GM23248 (cell line): ENCODE measurements around the gene HOXA11. TPM values are rescaled to one million over a fixed set of nuclear protein-coding genes. Genes with fewer than 3 reads are reported as not detected.

Experiments used
- DNase-seq: peaks from one replicate; pipeline ENCODE4 v3.0.0-alpha.2; 2015
- H2AFZ ChIP-seq: fragments of 200-600 bp; sonication (generic); 2 replicates; pipeline ENCODE4 v1.6.1; 2016; ENCODE audit warnings: antibody characterized with exemption
- H3F3A ChIP-seq: fragments of 200-600 bp; sonication (generic); 2 replicates; pipeline ENCODE4 v1.6.1; 2016; ENCODE audit warnings: mild to moderate bottlenecking, antibody characterized with exemption, mixed run types; ENCODE audit not compliant: insufficient read depth
- H3K27ac ChIP-seq: fragments of 200-600 bp; sonication (generic); 2 replicates; pipeline ENCODE4 v1.5.1; 2016; ENCODE audit warnings: mild to moderate bottlenecking
- H3K27me3 ChIP-seq: fragments of 200-600 bp; sonication (generic); replicated peaks from 2 replicates; pipeline ENCODE4 v1.6.1; 2016; ENCODE audit warnings: mild to moderate bottlenecking; ENCODE audit not compliant: insufficient read depth
- H3K36me3 ChIP-seq: fragments of 200-600 bp; sonication (generic); 2 replicates; pipeline ENCODE4 v1.6.1; 2016; ENCODE audit warnings: low read depth, mild to moderate bottlenecking
- H3K4me1 ChIP-seq: fragments of 200-600 bp; sonication (generic); 2 replicates; pipeline ENCODE4 v1.6.1; 2016; ENCODE audit warnings: mild to moderate bottlenecking; ENCODE audit not compliant: insufficient read depth
- H3K4me2 ChIP-seq: fragments of 200-600 bp; sonication (generic); one replicate; pipeline ENCODE4 v1.6.1; 2016; ENCODE audit warnings: mild to moderate bottlenecking; ENCODE audit not compliant: unreplicated experiment
- H3K4me3 ChIP-seq: fragments of 200-600 bp; sonication (generic); 2 replicates; pipeline ENCODE4 v1.5.1; 2016; ENCODE audit warnings: mild to moderate bottlenecking
- H3K79me2 ChIP-seq: fragments of 200-600 bp; sonication (generic); 2 replicates; pipeline ENCODE4 v1.6.1; 2016; ENCODE audit warnings: mild to moderate bottlenecking; ENCODE audit not compliant: insufficient read depth
- H3K9ac ChIP-seq: fragments of 200-600 bp; sonication (generic); 2 replicates; pipeline ENCODE4 v1.6.1; 2016; ENCODE audit warnings: mild to moderate bottlenecking
- H3K9me2 ChIP-seq: fragments of 200-600 bp; sonication (generic); 2 replicates; pipeline ENCODE4 v1.6.1; 2016; ENCODE audit warnings: mixed run types, mild to moderate bottlenecking, moderate library complexity; ENCODE audit not compliant: insufficient read depth
- H3K9me3 ChIP-seq: fragments of 200-600 bp; sonication (generic); one replicate; pipeline ENCODE4 v1.6.1; 2017; ENCODE audit warnings: low read depth
- H4K20me1 ChIP-seq: fragments of 200-600 bp; sonication (generic); 2 replicates; pipeline ENCODE4 v1.6.0; 2016; ENCODE audit not compliant: insufficient read depth
- EZH2 ChIP-seq: fragments of 200-600 bp; sonication (generic); IDR thresholded peaks from 2 replicates; pipeline ENCODE4 v1.6.1; 2018; ENCODE audit warnings: antibody characterized with exemption, mild to moderate bottlenecking; ENCODE audit not compliant: insufficient read depth, poor library complexity, severe bottlenecking
- EZH2phosphoT487 ChIP-seq: fragments of 200-600 bp; sonication (generic); IDR thresholded peaks from 2 replicates; pipeline ENCODE4 v1.6.1; 2018; ENCODE audit warnings: antibody characterized with exemption, moderate library complexity, mild to moderate bottlenecking, low read depth; ENCODE audit not compliant: insufficient read depth
- WGBS, 2 experiments: methylation state at CpG; one replicate each; pipeline ENCODE4 v1.1.6; 2015 to 2017; ENCODE audit warnings: low lambda C conversion rate in 2 of 2, low coverage in 1 of 2; ENCODE audit errors: missing lambda C conversion rate in 2 of 2; 5-methylcytosine and 5-hydroxymethylcytosine counted together
- in situ Hi-C: fragments of 300-500 bp; cut with MboI; formaldehyde crosslinking; loops from 2 replicates; pipeline ENCODE4 v1.15.0; 2020
- polyA plus RNA-seq: library from polyadenylated mRNA; unstranded; fragments of >200 nt; fragmentation: Nextera tagmentation; extraction: Ambion mirVana; gene quantifications from 2 replicates; pipeline ENCODE4 v1.2.1, GENCODE V29; 2016
- total RNA-seq: library from RNA; depleted of rRNA; stranded (reverse); fragments of >200 nt; shearing (Covaris generic); gene quantifications from 2 replicates; pipeline ENCODE4 v1.2.3, GENCODE V29; 2014

HOXA11 gene
- total and polyA plus RNA-seq, 2 experiments from 2014 or later: 8.0 to 8.3 TPM

- H3K9me2 ChIP-seq: no peaks in the 10 kb centered on the region
- peaks cover 84% of the 10 kb centered on the region for H3K79me2 ChIP-seq
- peak overlapping the region; percentile 100 for H3K4me2 ChIP-seq
- H3K36me3 ChIP-seq: peaks cover 10% of the 10 kb centered on the region; the same call in 1 of the 2 replicates
- peaks cover 7% of the 10 kb centered on the region for H3K4me1 ChIP-seq
- TF ChIP-seq EZH2phosphoT487 (no peak), EZH2 (no peak)
- H3K27ac ChIP-seq: peak overlapping the region; percentile 99
- peak overlapping the region; percentile 75 for H2AFZ ChIP-seq
- no peaks in the 10 kb centered on the region for H3K9me3 ChIP-seq
- 0 to 1% methylated on average over 40 to 44 of the region's 47 CpGs for WGBS, 2 experiments
- in situ Hi-C loops: loop anchor here (10.0 kb wide), 1 partner anchor 970 kb away; no protein-coding TSS in a partner anchor
- peaks cover 19% of the 10 kb centered on the region for H3F3A ChIP-seq
- no peaks in the 10 kb centered on the region for H3K27me3 ChIP-seq
- H4K20me1 ChIP-seq: no peaks in the 10 kb centered on the region
- H3K4me3 ChIP-seq: peak overlapping the region; percentile 83
- peak overlapping the region; percentile 98 for H3K9ac ChIP-seq
- peak; percentile 73 for DNase-seq
Observed at GRCh38 chr7:27164367-27165088, 20.5 kb downstream of the HOXA11 start.

- WGBS, 2 experiments: 0 to 1% methylated on average over 12 of the region's 12 CpGs
- Histone ChIP-seq H3K79me2 (peaks cover 79% of the 10 kb centered on the region), H3K9ac (peak overlapping the region; percentile 98), H3F3A (peaks cover 19% of the 10 kb centered on the region), H3K36me3 (peaks cover 10% of the 10 kb centered on the region; the same call in 1 of the 2 replicates), H4K20me1 (no peaks in the 10 kb centered on the region), H3K4me1 (peaks cover 7% of the 10 kb centered on the region), H3K9me3 (no peaks in the 10 kb centered on the region), H3K27ac (peak overlapping the region; percentile 99), H3K4me3 (peak overlapping the region; percentile 83), H3K27me3 (no peaks in the 10 kb centered on the region), H3K4me2 (peak overlapping the region; percentile 100), H3K9me2 (no peaks in the 10 kb centered on the region), H2AFZ (no peak overlapping the region)
- TF ChIP-seq EZH2phosphoT487 (no peak), EZH2 (no peak)
- in situ Hi-C loops: loop anchor here (10.0 kb wide), 1 partner anchor 969 kb away; no protein-coding TSS in a partner anchor
- DNase-seq: peak; percentile 39
Observed at GRCh38 chr7:27164045-27164366, 21.0 kb downstream of the HOXA11 start.

- Histone ChIP-seq H3F3A (peaks cover 19% of the 10 kb centered on the region), H3K4me3 (peak overlapping the region; percentile 83), H3K9me3 (no peaks in the 10 kb centered on the region), H4K20me1 (no peaks in the 10 kb centered on the region), H3K79me2 (peaks cover 74% of the 10 kb centered on the region), H2AFZ (no peak overlapping the region), H3K27ac (peak overlapping the region; percentile 99), H3K9me2 (no peaks in the 10 kb centered on the region), H3K4me1 (peaks cover 7% of the 10 kb centered on the region), H3K36me3 (peaks cover 10% of the 10 kb centered on the region; the same call in 1 of the 2 replicates), H3K27me3 (no peaks in the 10 kb centered on the region), H3K4me2 (peak overlapping the region; percentile 100), H3K9ac (peak overlapping the region; percentile 98)
- WGBS, 2 experiments: 1 to 4% methylated on average over 23 to 24 of the region's 24 CpGs
- TF ChIP-seq EZH2 (no peak), EZH2phosphoT487 (no peak)
- in situ Hi-C loops: loop anchor here (10.0 kb wide), 1 partner anchor 969 kb away; no protein-coding TSS in a partner anchor
- DNase-seq: peak; percentile 49
Observed at GRCh38 chr7:27163288-27164044, 21.6 kb downstream of the HOXA11 start.

- peak overlapping the region; percentile 100 for H3K4me2 ChIP-seq
- H3K9ac ChIP-seq: peak overlapping the region; percentile 98
- H3K9me2 ChIP-seq: no peaks in the 10 kb centered on the region
- no peak overlapping the region for H2AFZ ChIP-seq
- H3K27ac ChIP-seq: peak overlapping the region; percentile 99
- DNase-seq: peak; percentile 50
- H3K4me3 ChIP-seq: peak overlapping the region; percentile 83
- no peaks in the 10 kb centered on the region for H3K27me3 ChIP-seq
- H4K20me1 ChIP-seq: no peaks in the 10 kb centered on the region
- H3K4me1 ChIP-seq: peaks cover 5% of the 10 kb centered on the region
- 1 to 2% methylated on average over 7 of the region's 7 CpGs for WGBS, 2 experiments
- in situ Hi-C loops: loop anchor here (10.0 kb wide), 1 partner anchor 968 kb away; no protein-coding TSS in a partner anchor
- peaks cover 14% of the 10 kb centered on the region for H3F3A ChIP-seq
- TF ChIP-seq EZH2phosphoT487 (no peak), EZH2 (no peak)
- peaks cover 66% of the 10 kb centered on the region for H3K79me2 ChIP-seq
- H3K36me3 ChIP-seq: peaks cover 10% of the 10 kb centered on the region; the same call in 1 of the 2 replicates
- H3K9me3 ChIP-seq: no peaks in the 10 kb centered on the region
Observed at GRCh38 chr7:27162561-27163287, 22.3 kb downstream of the HOXA11 start.
